GM19240 (cell line): ENCODE results near the gene IL1RAPL2.
"Not testable (repeated sequence)": the region's sequence is repeated elsewhere in the genome, so short reads cannot be mapped to it uniquely, and the experiment has no call there.

Source experiments
- DNase-seq: peaks from one replicate; pipeline ENCODE4 v3.0.0; 2011; ENCODE audit warnings: low spot score; ENCODE audit not compliant: insufficient read length

IL1RAPL2 gene

DNA sequence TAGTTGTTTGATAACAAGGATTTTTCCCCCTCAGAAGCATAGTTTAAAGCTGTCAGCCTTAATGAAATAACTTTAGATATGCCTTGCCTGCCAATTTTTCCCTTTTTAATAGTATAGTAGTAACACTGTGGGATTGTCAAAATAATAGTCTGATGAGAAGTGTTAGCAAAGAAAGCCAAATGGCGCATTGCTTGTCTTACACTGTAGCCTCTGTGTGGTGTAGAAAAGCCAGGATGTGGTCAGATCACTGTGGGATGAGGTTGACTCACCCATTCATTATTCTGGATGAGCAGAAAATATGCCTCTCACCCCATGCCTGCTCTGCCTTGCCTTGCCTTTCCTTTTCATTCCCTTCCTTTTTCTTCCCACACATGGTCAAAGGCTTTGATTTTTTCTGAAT lies 998.5 kb downstream of the IL1RAPL2 start:
- no peak for DNase-seq

DNA sequence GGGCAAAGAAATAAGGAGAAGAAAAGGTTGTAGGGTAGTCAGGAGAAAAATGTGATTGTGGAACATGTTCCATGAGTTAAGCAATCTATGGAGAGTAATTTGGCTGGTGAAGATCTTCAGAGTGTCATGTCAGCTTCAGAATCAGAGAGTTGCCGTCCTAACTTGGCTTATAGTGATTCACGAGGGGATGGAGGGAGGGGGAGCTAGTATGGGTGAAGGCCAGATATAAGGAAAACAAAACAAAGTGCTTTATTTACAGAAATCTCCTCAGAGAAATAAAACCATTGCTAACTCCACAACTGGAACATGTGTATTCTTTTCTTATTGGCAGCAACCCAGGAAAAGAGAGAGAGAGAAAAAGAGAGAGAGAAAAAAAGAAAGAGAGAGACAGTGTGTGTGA lies 999.9 kb downstream of the IL1RAPL2 start:
- DNase-seq: no peak

DNA sequence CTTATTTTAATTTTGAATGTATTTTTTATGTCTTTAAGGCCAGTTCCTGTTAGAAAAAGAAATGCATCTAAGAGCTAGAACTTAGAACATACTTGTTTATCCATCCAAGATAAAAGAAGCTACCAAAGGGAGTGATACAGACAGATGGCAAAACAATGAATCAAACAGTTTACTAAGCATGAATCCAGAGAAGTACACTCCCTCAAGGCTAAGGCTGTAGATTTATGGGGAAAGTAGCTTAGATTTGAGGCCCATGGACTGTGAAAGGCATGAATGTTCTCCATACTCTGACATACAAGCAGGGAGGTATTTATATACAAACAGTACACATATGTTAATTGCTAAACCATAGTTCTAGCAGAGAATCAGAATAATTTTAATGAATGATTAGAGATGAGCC lies 1001.1 kb downstream of the IL1RAPL2 start:
- no peak for DNase-seq

DNA sequence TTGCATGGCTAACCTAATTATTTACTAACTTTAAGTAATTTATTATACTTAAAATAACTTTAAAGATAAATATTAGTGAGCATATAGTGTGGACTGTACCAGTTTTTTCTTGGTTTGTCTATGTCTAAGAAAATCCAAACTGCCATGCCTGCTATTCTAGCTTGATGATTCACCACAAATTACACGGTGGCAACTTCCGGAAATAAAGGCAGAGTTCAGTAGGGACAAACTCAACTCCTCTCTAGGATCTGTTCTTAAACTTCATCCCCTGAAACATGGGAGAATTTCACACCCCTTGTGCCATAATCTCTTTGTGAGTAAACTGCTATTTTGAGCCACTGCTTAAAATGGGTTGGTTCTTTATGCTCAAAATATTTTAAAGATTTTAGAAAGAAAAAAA lies 1042.7 kb downstream of the IL1RAPL2 start:
- no peak for DNase-seq

DNA sequence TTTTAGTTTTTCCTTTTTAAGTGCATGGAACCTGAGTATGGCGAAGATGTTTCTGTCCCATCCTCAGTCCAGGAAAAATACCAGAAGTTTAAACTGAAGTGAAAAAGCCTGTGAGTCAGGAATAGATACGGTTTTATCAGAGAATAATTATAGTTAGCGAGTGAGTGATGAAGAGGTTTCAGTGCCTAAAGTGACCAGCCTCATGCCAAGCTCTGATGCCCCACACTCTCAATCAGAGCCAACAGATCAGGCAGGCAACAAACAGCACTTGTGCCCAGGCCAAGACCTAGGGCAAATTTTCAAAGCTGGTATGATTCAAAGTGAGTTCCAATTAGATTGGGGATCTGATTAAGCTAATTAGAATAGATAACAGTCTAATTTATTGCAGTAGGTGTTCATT lies 1043.5 kb downstream of the IL1RAPL2 start:
- no peak for DNase-seq

DNA sequence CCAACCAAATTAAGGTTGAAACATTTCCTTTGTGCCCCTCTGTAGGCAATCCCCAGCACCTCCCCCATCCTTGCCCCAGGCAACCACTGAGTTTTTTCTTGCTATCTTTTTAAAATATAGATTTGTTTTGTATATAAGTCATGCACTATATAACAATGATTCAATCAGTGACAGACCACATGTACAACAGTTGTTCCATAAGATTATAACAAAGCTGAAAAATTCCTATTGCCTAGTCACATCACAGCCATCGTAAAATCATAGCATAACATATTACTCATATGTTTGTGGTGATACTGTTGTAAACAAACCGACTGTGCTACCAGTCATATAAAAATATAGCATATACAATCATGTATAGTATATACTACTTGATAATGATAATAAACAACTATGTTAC lies 1044.4 kb downstream of the IL1RAPL2 start:
- DNase-seq: no peak

DNA sequence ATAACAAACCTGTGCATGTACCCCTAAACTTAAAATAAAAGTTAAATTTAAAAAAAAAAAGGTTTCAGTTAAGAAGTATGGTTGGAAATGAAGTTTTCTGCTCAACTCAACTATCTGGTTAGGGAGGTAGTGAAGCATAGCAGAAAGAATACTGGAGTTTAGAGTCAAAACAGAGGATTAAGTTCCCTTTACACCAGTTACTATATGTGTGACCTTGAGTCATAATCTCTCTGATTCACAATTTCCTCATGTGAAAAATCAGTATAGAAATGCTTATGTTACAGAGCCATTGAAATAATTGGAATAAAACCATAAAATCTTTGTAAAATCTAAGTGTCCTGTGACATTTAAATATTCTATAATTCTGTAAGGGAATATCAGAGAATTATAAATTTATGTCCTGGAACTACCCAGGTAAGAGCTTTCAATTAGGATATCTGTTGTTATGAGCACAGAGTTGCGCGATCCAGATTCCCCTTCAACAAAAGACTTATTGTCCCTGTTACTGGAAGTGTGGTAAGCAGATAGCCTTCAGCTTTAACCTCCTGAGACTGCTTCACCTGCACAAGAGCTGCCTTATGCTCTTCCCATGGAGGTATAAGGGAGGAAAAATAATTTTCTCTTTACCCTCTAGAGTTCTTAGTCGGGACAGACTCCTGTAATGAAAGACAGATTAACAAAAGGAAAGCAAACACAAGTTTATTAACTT lies 1052.5 kb downstream of the IL1RAPL2 start:
- DNase-seq: no peak

DNA sequence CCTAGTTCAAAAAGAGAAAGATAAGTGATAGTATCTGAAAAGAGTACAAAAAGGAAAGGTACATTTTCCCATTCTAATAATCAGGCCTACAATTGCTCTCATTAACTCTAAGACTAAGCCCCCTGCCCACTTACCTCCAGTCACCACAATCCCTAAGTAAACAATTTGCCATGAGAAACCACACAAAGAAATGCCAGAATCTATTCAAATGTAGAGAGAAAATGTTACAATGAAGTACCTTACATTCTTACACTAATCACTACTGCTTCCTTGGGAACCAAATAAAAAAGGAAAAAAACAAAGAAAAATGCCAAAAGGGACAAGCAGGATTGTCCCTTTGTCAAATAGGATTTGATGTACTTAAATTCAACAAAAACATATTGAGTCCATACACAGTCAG lies 1068.2 kb downstream of the IL1RAPL2 start:
- no peak for DNase-seq

DNA sequence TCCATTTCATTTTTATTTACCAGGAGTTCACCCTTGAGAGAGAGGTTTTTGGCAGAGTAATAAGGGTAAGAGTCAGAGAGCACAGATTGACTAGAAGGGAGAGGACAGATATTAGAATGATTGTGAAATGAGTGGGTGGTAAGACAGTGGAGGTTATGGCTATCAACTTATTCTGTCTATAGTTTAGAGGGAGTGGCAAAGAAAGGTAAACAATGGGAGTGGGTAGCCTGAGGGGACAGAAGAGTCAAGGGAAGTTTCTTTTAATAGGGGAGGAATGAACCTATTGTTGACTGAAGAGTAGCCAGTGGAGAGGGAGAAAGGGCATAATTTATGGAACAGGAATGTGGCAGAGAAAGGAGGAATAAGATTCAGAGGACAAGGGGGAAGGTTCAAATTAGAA lies 1069.8 kb downstream of the IL1RAPL2 start:
- no peak for DNase-seq

DNA sequence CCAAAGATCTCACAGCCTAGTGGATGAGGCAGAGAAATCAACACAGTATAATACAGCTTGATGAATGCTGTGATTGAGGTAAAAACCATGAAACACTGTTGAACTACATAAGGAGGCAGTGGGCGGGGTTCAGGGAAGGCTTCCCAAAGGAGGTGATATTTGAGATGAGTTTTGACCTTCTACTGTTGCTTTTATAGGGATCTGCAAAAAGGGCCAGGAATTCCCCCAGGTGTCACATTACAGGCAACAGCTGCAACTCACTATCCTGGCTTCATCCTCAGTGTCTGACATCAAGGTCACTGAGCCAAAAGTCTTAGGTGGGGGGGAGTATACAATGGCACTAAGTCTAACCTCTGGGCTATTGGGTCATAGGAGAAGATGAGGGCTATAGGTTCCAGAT lies 1070.7 kb downstream of the IL1RAPL2 start:
- DNase-seq: no peak

DNA sequence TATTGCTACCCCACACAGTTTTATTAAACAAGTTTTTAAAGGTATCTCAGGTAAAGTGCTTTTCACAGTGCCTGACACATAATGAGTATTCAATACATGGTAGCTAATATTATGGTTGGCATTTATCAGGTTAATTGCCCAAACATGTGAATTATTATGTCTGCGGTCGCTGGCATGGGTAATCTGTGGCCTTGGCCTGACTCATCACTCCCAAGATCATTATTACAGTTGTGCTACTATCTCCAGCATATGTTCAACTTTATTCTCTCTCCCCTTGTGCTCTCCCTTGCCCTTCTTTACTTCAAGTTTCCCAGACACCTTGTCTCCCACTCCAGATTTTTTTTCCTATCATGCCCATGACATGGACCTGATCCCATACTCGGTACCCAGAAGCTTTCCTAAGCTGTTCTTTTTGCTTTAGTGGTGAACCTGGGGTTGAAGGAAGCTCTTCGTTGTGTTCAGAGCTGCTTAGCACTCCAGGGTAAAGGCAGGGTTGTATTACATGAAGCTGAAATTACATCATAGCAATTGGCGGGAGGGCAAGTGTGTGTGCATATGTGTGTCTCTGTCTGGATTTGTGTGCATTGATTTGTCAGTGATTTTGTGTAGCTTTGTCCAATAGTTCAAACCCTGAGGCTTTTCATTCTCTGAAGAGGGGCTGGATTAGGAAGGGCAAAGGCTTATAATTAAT lies 1079.8 kb downstream of the IL1RAPL2 start:
- DNase-seq: no peak

DNA sequence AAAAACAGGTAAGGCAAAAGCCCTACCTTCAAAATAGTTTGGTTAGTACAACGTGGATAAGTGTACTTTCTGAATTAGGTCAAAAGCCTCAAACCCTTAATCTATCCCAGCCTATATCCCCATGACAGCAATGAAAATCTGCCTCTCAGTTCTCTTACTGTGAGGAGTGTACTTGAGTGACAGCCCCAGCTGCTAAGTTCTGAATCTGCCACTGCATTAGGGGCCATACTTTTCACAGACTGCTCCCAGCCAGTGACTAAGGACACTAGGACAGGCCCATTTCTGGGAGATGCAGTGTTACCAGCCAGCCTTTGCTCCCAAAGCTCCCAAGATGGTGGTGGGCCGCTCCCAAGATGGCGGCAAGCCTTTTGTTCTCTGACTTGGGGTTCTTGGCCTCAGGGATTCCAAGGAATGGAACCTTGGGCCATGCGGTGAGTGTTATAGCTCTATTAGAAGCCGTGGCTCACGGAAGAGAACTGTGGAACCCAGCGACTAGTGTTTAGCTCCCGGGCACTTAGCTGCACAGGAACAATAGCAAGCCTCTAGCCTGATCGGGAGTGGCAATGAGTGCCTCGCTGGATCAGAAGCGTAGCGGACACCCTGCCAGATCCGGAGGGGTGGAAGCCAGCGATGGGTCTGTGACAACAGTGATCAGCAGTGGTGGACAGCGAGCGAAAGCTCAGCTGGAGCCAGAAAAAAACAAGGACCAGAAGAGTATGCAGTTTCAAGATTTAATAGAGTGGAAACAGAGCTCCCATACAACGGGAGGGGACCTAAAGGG lies 1080.8 kb downstream of the IL1RAPL2 start:
- DNase-seq: no peak

DNA sequence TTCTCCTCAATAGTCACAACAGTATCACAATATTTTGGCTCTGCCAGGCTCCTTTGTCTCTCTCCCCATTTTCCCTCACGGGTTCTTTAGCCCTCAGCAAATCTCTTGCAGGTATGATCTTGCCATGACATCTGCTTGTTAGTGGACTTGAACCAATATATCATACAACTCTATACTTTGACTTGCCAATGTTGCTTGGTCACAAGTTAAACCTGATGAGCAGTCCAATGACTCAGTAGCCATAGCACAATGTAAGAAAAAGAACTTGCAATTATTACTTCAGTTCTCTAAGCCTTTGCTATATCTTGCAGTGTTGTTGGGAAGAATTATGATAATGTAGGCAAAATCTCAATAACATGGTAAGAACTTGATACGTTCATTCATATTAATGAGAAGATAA lies 1081.8 kb downstream of the IL1RAPL2 start:
- no peak for DNase-seq

DNA sequence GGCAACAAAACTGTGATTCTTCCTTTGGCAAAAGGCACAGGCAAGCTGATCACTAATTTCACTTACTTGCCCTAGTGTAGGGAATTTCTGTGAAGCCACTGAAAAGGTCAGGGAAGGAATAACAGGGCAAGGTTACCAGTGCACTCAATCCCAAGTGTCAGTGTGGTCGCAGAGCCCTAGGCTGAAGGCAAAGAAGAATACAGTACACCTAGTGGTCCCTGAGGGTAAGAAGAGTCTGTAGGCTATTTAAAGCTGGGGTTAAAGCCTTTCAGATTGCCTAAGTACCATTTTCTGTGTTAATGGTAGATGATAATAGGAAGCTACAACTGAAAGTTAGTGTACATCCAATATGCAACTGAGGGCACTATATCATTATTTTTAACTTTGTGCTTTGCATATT lies 1082.7 kb downstream of the IL1RAPL2 start:
- DNase-seq: no peak

DNA sequence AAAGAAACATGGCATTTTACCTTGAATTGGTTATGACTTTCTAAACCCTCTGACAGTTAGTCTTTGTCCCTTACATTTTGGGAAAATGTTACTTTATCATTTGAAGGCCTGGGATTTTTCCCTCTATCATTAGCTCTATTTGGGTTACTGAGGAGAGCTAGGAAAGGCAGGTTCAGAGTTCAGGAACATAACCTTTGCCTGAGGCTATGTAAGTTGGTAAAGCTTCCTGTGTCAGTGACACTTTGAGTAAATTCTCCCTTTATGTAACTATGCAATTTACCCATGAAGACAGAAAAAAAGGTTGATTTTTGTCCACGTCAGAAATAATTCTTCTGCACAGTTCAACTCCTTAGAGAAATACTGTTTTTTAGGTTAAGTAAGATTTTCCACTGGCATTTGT lies 1084.6 kb downstream of the IL1RAPL2 start:
- no peak for DNase-seq

DNA sequence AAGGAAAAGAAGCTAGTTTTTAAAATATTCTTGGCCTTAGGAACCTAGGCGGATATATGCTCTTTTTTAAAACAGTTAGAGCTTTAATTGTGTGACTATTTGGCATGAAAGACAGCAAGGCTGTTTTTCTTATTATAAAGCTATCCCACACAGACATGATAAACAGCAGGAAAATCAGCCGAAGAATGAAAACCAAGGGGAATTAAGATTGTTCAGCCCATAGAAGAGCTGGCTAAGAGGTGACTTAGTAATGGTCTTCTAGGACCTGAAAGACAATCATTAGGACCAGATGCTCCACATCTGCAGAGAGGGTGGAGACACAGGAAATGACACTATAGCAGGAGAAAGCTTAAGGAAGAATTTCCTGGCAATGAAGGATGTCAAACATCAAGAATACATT lies 1085.0 kb downstream of the IL1RAPL2 start:
- DNase-seq: no peak

DNA sequence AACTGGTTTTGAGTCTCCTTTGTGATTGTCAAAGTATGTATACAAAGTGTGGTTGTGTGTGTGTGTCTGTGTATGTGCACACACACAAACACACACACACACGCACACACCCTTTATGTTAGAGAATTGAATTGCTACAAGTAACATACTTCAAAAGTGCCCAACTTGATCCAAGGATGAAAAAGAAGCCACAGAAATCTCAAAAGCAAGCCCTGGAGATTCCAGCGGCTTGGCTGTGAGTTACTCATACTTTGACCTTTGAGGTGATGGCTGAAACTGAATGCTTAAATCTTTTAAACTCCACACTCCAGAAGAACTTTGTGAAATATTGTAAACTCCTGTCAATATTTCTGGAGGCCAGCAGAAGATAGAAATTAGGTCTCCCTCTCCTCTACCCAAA lies 1087.9 kb downstream of the IL1RAPL2 start:
- no peak for DNase-seq

DNA sequence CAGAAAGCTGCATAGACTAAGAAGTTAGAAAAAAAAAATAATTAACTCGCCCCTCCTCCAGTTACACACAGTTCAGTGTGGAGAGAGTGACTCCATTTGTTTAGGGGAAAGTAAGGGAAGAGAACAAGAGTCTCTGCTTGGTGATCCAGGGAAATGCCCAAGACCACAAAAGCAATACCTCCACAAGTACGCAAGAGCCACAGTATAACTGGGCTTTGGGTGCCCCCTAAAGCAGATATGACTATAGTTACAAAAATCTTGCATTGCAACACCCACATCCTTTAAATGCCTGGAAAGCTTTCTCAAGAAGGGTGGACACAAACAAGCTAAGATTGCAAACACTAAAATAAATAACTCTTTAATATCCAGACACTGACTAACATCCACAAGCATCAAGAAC lies 1092.1 kb downstream of the IL1RAPL2 start:
- no peak for DNase-seq

DNA sequence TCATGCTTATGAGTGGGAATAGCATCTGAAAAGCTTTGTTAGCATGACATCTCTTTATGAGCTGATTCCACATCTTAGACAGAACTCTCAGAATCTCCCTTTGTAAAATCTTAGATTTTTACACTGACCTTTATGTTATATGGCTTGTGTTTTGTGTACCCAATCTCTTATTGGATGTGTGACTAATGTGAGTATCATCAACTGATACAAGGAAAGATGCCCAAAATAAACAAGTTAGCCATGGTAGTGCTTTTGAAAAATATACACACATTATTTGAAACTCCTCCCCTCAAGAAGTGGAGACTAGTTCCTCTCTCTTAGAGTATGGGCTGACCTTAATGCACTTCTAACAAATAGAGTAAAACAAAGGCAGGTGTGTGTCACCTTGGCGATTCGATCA lies 1096.2 kb downstream of the IL1RAPL2 start:
- DNase-seq: no peak

DNA sequence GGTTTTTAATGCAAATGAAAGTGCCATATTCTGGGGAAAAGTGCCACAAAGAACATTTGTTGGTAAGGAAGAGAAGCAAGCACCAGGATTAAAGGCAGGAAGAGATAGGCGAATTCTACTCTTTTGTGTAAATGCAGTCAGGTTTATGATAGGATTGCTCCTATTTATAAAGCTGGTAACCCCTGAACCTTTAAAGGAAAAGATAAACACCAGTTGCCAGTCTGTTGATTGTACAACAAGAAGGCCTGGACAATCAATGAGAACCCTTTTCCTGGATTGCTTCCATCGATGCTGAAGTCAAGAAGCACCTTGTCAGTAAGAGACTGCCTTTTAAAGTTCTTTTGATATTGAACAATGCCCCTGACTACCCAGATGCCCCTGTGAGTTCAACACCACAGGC lies 1098.2 kb downstream of the IL1RAPL2 start:
- DNase-seq: no peak

DNA sequence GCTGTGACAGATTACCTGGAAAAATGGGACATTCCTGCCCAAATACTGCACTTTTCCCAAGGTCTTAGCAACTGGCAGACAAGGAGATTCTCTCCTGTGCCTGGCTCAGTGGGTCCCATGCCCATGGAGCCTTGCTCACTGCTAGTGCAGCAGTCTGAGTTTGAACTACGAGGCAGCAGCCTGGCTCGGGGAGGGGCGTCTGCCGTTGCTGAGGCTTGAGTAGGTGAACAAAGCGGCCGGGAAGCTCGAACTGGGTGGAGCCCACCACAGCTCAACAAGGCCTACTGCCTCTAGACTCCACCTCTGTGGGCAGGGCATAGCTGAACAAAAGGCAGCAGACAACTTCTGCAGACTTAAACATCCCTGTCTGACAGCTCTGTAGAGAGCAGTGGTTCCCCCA lies 1118.3 kb downstream of the IL1RAPL2 start:
- DNase-seq: not testable (repeated sequence)

DNA sequence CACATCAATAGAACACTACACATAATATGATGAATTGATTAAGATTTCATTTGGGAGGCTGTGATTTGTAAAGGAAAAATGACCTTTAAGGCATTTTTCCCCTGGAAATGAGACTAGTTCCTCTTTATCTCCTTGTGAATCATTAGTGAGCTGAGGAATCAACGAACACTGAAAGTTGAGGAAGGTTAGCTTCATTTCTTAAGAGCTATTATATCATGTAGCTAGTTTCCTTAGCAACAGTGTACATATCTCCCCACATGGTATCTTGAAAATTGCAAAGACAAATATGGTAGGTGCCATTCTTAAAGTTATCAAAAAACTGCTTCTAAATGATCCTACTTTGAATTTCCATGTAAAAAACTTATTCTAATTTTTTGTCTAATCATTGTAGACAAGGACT lies 1128.8 kb downstream of the IL1RAPL2 start:
- DNase-seq: no peak

DNA sequence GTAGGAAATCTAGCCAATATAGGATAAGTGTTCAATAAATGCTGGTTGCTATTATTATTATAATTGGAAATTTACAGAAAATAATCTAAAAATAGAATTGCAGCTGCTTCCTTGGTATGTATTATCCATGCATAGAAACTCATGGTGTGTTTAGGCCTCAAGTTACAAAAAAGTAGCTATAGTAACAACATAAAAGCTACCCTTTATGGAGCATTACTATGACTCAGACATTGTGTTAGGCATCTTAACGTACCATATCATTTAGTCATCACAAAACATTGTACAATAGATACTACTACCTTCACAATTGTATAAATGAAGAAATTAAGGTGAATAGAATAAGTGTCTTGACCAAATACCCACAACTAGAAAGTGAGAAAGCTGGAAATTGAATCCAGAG lies 1129.5 kb downstream of the IL1RAPL2 start:
- no peak for DNase-seq
